M059J (cell line): ENCODE measurements around the gene GMNN. TPM values are rescaled to one million over a fixed set of nuclear protein-coding genes. Genes with fewer than 3 reads are reported as not detected.
"Not testable (repeated sequence)": the region's sequence is repeated elsewhere in the genome, so short reads cannot be mapped to it uniquely, and the experiment has no call there.

Experiments used
- DNase-seq: peaks from one replicate; pipeline ENCODE4 v3.0.0-alpha.2; 2012; ENCODE audit warnings: low read depth
- total RNA-seq: library from RNA; depleted of rRNA; stranded (reverse); fragments of >200 nt; shearing (Covaris generic); gene quantifications from 2 replicates; pipeline ENCODE4 v1.2.3, GENCODE V29; 2014; rRNA removed

The GMNN gene
- 105 and 133 TPM in 2 replicates for total RNA-seq

DNA sequence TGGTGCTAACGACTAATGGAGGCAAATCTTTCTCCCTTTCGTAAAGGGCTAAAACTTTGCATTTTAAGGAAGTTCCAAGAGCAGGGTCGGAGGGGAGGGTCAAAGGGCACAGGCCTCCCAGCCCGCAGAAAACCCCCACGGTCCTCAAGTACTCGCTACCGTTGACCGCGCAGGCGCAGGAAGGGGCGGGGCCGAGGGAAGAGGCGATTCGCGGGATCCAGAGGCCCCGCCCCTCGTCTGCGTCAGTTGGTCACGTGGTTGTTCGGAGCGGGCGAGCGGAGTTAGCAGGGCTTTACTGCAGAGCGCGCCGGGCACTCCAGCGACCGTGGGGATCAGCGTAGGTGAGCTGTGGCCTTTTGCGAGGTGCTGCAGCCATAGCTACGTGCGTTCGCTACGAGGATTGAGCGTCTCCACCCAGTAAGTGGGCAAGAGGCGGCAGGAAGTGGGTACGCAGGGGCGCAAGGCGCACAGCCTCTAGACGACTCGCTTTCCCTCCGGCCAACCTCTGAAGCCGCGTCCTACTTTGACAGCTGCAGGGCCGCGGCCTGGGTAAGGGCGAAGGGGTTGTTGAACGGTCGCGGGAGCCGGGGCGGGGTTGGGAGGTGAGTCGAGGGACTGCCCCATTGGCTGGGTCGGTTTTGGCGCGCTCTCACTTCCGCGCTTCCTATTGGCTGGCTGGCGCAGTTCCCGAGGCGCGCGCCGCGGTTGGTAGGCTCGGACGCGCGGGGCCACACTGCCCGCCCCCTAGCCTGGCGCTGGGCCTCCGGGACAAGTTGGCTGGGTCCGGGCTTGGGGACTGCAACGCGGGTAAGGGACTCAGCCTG lies at the start of gene GMNN:
GMNN (plus strand) TSS at position 242 of the 824 bp plus-strand sequence. CDS start 2,310 bp downstream, outside the sequence.
- peak; percentile 97 for DNase-seq

DNA sequence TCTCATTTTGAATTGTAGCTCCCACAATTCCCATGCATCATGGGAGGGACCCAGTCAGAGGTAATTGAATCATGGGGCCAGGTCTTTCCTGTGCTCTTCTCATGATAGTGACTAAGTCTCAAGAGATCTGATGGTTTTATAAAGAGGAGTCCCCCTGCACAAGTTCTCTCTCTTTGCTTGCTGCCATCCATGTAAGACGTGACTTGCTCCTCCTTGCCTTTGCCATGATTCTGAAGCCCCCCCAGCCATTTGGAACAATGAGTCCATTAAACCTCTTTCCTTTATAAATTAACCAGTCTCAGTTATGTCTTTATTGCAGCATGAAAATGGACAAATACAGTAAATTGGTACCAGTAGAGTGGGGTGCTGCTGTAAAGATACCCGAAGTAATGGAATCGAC lies 44.1 kb upstream of the GMNN start:
- not testable (repeated sequence) for DNase-seq

DNA sequence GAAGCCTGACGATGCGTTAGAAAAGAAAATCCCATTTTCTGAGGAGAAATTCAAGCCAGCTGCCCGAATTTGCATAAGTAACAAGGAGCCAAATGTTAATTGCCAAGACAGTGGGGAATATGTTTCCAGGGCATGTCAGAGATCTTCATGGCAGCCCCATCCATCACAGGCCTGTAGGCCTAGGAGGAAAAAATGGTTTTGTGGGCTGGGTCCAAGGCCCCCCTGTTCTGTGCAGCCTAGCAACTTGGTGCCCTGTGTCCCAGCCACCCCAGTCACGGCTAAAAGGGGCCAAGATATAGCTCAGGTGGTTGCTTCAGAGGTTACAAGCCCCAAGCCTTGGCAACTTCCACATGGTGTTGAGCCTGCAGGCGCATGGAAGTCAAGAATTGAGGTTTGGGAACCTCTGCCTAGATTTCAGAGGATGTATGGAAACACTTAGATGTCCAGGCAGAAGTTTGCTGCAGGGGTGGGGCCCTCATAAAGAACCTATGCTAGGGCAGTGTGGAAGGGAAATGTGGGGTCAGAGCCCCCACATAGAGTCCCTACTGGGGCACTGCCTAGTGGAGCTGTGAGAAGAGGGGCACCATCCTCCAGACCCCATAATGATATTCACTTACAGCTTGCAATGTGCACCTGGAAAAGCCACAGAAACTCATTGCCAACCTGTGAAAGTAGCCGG lies 43.1 kb upstream of the GMNN start:
- DNase-seq: not testable (repeated sequence)

DNA sequence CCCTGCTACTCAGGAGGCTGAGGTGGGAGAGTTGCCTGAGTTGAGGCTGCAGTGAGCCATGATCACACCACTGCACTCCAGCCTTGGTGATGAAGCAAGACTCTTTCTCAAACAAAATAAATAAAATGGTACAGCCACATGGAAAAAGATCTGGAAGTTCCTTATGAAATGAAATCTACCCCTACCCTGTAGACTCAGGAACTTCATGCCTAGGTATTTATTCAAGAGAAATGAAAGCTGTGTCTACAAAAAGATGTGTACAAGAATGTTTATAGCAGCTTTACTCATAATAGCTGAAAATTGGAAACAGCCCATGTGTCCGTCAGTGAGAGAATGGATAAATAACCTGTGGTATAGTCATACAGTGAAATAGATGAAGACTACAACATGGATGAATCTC lies 40.6 kb upstream of the GMNN start:
- no peak for DNase-seq

DNA sequence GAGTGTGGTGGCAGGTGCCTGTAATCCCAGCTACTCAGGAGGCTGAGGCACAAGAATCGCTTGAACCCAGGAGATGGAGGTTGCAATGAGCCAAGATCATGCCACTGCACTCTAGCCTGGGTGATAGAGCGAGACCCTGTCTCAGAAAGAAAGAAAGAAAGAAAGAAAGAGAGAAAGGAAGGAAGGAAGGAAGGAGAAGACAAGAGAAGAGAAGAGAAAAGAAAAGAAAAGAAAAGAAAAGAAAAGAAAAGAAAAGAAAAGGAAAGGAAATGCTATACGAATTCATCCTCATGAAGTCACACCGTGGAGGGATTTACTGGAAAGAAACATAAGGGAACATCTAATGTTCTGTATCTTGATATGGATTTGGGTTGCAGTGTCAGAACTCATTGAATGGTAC lies 40.0 kb upstream of the GMNN start:
- not testable (repeated sequence) for DNase-seq

DNA sequence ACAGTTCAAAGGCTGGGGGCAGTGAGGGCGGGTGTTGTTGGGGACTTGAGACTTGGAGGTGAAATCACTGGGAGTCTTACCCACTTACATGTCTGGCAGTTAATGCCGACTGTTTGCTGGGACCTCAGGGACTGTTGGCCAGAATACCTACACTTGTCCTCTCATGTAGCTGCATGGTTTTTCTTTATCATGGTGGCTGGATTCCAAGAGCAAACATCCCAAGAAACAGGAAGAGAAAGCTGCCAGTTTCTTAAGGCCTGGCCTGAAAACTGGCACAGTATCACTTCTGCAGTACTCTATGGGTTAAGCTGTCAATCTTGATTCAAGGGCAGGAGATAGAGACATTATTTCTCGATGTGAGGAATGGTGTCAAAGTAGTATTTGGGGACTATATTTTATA lies 36.0 kb upstream of the GMNN start:
- peak; percentile 30 for DNase-seq

DNA sequence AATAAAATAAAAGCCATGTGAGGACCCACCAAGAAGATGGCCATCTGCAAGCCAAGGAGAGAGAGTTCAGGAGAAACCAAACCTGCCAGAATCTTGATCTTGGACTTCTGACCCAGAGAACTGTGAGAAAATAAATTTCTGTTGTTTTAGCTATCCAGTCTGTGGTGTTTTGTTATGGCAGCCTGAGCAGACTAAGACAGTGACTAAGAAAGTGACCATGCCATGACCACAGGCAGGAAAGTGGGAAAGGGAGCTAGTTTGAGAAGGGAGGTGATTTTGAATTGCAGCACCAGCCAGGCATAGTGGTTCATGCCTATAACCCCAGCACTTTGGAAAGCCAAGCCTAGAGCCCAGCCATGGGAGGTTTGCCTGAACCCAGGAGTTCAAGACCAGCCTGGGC lies 33.9 kb upstream of the GMNN start:
- peak; percentile 89 for DNase-seq

DNA sequence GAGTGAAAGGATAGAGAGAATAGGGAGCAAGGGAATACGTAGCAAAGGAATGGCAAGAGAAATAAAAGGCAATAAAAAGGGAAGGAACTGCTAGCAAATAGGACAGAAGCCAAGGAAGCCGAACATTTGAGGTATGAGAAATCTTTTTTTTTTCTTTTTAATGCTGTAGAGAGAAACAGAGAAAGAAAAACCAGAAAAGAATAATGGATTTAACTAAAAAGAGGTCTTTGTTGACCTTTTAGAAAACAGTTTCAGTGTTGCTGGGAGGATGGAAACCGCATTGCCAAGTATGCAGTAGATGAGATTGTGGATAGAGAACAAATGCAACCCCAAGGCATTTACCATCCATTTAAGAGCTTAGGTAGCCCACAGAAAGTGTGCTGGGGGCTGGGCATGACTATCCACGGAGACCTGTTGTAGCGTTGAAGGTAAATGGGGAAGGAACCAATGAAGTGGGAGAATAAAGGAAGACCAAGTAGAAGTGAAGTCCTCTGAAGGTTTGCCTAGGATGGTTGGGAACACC lies 32.5 kb upstream of the GMNN start:
- peak; percentile 79 for DNase-seq

DNA sequence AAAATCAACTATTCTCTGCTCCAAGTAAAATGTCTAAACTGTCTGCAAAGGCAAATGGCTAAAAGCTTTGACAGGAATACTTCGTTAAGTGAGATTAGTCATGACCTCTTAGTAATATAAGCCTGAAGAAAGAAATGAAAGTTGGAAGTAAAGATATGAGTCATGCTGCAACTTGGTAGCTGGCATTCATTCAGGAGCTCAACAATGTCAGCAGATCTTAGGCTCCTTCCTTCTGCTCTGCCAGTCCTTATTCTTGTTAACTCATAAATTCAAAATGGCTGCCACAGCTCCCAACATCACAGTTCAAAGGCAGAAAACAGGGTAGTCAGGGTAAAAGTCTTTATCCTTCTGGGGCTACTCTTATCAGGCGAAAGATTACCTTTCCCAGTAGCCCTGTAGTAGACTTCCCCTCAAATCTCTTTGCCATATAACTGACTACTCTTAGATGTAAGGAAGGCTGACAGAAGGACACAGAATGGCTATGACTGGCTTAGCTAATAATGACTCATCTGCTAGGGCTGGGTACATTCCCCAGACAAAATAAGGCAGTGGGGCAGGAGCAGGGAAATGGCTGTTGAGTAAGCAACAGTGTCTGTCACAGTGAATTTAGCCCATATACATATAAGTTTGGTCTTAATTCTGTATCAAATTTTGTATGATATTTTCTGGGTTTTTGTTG lies 31.3 kb upstream of the GMNN start:
- DNase-seq: peak; percentile 100

DNA sequence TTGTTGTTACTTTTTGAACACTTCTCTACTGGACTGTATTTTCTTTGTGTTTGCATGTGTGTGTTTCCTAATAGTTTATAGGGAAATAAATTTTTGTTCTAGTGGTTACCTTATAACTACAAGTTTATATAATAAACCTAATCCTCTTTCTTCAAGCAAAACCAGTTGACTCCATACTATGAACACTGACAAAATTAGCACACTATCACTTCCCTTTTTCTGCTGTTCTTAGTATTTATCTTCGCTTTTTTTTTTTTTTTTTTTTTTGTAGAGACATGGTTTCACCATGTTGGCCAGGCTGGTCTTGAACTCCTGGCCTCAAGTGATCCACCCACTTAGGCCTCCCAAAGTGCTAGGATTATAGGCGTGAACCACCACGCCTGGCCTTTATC lies 30.8 kb upstream of the GMNN start:
- no peak for DNase-seq

DNA sequence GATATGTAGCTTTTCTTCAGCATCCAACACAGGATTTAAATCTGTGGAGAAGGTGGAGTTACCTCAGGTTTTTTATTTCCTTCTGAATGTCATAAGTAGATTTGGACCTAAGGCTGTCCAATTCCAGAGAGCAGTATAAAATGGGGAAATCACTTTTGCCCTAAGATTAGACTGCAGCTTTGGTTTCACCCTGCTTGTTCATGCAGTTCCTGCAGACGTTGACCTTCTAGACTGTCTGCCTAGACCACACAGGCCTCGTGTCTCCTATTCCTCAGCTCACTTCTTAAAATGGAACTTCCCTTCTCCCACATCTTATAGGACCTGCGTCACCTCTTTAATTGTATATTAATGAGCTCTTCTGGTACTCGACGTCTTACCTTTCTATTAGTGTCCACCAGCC lies 29.8 kb upstream of the GMNN start:
- DNase-seq: no peak

DNA sequence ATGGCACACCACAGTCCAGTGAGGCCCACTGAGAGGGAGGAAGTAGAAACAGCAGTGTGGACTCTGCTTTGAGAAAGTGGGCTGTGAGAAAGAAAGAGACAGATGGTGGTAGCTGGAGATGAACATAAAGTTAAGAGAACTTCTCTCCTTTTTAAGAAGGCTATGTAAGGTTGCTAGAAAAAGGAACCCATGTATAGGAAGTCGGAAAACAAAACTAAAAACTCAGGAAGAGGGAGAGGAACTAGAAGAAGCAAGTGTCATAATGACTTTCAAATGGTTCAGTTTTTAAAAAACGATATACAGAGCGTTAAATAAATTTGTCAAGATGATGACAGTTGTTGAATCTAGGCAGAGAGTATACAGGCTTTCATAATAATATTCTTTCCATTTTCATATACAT lies 25.4 kb upstream of the GMNN start:
- DNase-seq: no peak

DNA sequence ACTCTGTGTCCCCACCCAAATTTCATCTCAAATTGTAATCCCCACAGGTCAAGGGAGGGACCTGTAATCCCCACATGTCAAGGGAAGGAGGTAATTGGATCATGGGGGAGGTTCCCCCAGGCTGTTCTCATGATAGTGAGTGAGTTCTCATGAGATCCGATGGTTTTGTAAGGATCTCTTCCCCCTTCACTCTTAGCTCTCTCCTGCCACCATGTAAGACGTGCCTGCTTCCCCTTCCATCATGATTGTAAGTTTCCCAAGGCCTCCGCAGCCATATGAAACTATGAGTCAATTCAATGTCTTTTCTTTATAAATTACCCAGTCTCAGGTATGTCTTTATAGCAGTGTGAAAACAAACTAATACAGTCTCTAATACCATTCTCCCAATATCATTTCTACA lies 23.9 kb upstream of the GMNN start:
- not testable (repeated sequence) for DNase-seq

DNA sequence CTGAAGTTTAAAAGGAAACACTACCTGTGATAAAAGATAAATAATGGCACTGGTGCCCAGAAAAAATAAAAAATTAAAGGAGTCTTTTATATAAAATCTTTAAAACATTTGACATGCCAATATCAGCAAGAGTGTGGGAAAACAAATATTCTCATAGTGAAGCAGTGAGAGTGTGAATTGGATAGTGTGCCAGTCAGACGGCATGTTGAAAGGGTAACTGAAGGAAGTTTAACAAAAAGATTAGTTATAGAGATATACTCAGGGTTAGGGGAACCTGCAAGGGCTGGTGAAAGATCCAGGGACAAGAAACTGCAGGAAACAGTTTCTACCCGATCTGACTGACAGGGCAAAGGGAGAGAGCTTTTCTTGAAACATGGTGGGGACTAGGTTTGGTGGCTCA lies 22.2 kb upstream of the GMNN start:
- no peak for DNase-seq

DNA sequence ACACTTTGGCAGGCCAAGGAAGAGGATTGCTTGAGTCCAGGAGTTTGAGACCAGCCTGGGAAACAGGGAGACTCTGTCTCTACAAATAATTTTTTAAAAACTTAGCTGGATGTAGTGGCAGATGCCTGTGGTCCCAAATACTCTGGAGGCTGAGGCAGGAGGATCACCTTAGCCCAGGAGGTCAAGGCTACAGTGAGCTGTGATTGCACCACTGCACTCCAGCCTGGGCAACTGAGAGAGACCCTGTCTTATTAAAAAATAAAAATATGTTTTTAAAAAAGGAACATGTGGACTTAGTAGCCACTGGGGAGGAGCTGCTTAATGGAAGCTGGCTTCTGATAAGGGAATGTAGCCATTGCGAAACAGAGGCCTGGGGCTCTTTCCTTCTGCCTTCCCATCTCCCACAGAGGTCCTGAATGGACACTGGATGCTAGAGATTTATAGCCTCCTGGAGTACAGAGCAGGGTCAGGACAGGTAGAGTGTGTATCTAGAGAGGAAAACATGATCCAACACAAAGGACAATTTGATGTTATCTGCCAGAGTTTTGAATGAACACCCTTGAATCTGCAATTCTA lies 21.7 kb upstream of the GMNN start:
- peak; percentile 42 for DNase-seq

DNA sequence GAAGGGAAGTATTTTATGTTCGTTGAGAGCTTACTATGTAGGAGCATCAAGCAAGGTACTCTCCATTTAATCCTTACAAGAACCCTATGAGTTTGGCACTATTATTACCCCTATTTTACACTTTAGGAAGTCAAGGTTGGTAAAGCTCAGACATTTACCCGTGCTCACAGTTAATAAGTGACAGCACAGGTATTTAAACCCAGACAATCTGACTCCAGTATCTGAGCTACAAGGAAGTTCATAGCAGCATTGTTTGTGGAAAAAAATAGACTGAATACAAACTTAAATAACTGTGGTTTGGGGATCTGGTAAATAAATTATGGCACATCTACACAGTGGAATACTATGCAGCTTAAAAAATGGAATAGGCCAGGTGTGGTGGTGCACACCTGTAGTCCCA lies 21.2 kb upstream of the GMNN start:
- DNase-seq: no peak

DNA sequence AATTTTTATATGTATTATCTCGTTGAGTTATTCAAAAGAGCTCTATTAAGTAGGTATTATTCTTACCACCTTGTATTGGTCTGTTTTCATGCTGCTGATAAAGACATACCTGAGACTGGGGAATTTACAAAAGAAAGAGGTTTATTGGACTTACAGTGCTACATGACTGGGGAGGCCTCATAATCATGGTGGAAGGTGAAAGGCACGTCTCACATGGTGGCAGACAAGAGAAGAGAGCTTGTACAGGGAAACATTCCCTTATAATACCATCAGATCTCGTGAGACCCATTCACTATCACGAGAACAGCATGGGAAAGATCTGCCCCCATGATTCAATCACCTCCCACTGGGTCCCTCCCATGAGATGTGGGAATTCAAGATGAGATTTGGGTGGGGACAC lies 20.4 kb upstream of the GMNN start:
- not testable (repeated sequence) for DNase-seq

DNA sequence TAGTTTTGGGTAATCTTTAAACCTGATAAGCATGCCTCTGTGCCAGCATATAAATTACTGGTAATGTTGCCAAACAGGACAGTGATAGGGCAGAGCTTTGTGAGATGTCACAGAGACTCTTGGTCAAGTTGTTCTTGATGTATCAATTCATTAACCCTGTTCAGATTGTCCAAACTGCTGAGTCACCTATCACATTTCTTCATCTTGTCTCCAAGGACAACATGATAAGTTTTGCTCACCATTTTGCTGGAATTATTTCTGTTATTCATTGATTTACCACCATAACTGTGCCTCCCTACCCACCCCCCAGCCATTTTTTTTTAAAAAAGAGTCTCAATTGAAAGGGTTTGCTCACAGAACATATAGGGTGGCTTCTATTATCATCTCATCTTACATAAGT lies 19.5 kb upstream of the GMNN start:
- no peak for DNase-seq

DNA sequence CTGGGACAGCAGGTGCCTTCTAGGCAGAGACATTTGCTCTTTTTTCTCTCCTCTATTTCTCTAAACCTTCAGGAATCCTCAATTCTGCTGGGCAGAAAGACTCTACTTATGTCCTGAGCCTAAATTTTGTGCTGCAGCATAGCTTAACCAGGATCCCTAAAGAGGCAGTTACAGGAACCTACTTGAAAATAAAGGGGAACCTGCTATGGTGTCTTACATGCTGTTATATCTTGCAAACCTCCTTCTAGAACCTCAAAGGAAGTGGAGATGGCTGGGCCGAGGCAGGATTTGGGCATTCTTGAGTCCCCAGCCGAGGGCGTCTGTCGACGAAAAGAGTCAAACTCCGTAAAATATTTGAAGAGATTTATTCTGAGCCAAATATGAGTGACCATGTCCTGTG lies 17.1 kb upstream of the GMNN start:
- DNase-seq: no peak

DNA sequence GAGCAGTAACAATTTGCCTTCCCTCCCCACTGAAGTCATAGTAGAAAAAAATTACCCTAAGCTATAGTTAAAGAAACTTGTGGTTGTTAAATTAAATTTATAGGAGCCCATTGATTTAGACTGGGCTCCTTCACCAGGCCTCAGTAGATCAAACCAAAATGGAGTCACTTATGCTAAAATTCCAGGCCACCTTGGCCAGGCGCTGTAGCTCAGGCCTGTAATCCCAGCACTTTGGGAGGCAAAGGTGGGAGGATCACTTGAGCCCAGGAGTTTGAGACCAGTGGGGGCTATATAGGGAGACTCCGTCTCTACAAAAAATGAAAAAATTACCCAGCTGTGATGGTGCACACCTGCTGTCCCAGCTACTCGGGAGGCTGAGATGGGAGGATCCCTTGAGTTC lies 15.0 kb upstream of the GMNN start:
- DNase-seq: no peak

DNA sequence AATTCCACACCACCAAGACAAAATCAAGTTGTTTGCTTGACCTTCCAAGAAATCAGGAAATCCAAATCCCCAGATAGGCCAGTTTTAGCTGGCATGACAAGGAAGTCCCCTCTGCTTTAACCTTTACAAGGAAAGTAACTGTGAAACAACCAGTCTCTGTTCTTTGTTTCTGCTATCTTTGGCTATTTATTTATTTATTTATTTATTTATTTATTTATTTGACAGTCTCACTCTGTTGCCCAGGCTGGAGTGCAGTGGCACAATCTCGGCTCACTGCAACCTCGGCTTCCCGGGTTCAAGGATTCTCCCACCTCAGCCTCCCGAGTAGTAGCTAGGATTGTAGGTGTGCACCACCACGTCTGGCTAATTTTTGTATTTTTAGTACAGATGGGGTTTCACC lies 14.5 kb upstream of the GMNN start:
- DNase-seq: no peak

DNA sequence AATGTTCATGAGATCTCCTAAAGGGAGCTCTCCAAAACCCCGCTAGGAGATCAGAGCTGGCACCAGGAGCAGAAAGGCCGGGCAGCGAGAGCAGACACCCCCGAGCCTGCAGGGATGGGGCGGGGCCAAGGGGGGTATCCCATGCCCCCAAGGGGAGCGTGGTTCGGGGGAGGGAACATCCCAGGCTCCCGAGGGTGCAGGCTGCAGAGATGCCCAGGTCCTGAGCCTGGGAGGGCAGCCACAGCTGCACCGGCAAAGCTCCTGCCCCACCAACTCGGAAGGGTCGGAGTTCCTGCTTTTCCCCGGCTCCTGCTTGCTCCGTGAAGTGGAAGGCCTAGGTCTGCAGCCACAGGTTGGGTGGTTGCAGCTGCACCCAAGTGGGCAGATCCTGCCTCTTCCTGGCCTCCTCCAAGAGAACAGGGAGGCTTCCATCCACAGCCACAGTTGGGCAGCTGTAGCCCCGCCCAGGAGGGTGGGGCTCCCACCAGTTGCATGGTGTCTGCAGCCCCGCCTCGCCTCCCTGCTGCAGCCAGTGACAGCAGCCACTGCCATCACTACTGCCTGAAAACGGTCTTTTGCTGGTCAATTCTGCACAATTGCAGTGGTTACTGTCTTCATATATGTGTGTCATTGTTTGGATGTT lies 13.4 kb upstream of the GMNN start:
- DNase-seq: peak; percentile 37
